GM12865 (cell line): Measurements from ENCODE around the gene GALNT10.

Experiments
- DNase-seq: peaks from one replicate; pipeline ENCODE4 v3.0.0; 2010; ENCODE audit warnings: low read depth
- H3K4me3 ChIP-seq: 2 replicates; pipeline ENCODE4 v1.5.1; 2011; ENCODE audit warnings: mild to moderate bottlenecking, low read depth, low read length, control low read depth
- CTCF ChIP-seq: IDR thresholded peaks from 2 replicates; pipeline ENCODE4 v1.5.1; 2011; ENCODE audit warnings: low read length, control low read depth, low read depth, inconsistent platforms; ENCODE audit not compliant: insufficient read depth; ENCODE audit errors: missing control alignments

GALNT10 gene

DNA sequence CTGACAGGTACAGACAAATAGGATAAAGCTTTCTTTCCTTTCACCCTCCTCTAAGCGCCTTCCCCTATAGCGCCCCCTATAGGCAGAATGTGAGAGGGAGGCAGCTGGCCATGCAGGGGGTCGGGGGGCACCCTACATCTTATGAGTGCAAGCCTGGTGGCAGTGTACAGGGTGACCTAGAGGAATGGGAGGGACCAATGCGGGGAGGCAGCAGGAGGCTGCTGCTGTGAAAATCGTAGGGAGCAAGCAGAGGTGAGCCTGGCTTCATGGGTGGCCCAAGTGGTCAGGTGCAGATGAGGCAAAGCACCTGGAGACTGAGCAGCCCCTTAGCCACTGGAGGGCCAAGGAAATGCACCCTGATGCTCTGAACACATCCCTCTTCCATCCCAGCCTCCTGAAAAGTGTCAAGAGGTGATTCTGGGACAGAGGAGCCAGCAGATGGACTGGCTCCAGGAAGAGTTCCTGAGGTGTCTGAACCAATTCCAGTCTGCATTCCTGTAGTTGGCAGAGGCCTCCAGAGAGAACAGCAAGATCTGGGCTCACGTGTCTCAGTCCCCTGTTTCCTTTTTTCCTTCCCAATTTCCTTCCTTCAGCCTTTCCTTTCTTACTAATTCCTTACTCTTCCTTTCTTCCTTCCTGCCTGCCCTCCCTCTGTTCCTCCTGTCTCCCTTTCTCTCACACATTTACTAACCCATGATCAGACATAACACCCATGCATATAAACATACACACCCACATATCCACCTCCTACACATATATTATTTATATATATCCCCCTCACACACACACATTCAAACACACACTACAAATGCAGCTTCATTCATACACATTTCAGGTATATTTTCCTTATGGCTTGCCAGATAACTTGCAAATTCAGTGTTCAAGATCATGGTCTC is 32.8 kb upstream of the GALNT10 start:
- DNase-seq, result no peak
- TF ChIP-seq CTCF, result peak; percentile 45
- H3K4me3 ChIP-seq, result no peak overlapping the region

- H3K4me3 ChIP-seq, result no peak overlapping the region
- no peak for TF ChIP-seq CTCF
- no peak for DNase-seq
These were observed 32.2 kb upstream of the GALNT10 start for GRCh38 chr5:154158379-154158737.

DNA sequence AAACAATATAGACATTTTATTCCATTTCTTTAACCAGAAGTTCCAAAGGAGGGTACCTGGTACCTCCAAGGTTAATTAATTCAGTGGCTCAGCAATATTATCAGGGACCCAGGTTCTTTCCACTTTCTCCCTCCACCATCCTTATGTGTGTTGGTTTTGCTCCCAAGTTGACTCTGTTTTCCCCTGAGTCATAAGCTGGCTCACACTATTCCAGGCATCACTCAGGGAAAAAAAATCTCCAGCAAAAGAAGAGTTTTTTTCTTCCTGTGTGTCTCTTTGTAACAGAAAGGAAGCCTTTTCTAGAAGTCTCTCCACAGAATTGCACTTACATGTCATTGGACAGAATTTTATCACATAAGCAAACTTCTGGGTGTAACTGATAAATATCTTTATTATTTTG is 31.2 kb upstream of the GALNT10 start:
- no peak for DNase-seq
- H3K4me3 ChIP-seq, result no peak overlapping the region
- TF ChIP-seq CTCF, result no peak

DNA sequence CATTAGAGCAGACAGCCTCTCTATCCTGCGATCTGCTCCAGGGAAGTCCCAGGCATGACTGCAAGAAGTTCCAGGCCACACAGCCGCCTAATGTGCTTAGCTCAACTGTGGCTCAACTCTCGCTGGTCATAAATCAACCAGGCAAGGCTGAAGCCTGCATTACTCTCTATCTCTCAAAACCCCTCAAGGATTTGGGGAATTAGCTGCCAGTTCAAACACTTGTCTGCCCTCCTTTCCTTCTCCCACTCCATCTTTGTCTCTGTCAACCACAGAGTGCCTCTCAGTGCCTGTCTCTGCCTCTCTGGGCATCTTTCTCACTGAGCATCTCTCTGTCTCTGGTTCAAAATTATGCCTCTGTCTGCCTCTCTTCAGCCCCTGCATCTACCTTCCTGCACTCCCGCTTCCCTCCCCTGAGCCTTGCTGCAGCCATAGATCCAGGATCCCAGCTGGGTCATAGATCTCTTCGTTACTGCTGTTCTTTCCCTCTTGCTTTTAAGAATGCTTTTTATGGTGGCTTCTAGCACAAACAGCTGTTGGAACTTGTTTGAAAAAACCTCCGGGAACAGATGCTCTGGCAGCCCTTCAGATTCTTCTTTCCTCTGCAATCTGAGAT is 27.9 kb upstream of the GALNT10 start:
- no peak for TF ChIP-seq CTCF
- DNase-seq, result no peak
- no peak overlapping the region for H3K4me3 ChIP-seq

GRCh38 chr5:154163327-154164248 is 26.9 kb upstream of the GALNT10 start:
- H3K4me3 ChIP-seq, result no peak overlapping the region
- DNase-seq, result no peak
- TF ChIP-seq CTCF, result no peak

DNA sequence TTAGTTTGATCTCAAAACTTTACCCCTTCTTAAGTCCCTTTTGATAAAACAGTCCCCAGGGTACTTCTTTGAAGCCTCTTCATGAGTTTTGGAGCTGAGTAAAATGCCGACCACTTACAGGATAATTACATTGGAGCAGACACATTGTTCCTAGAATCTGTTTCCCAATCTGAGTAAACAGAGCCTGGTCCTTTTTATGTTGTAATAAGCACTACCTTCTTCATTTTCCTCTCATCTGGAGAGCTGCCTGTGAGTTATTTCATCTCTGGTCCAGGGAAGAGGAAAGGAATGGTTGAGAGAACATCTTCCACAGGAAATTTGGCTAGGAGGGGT is 26.3 kb upstream of the GALNT10 start:
- TF ChIP-seq CTCF, result no peak
- DNase-seq, result no peak
- H3K4me3 ChIP-seq, result no peak overlapping the region
